GM23338 (cell line): ENCODE results near the gene OTUB2. TPM values are rescaled to one million over a fixed set of nuclear protein-coding genes. Genes with fewer than 3 reads are reported as not detected.

Experiments used
- ATAC-seq: fragments of 200-7000 bp; cut with Tn5 transposase; 3 replicates; pipeline ENCODE4 v1.9.1; 2020
- DNase-seq: peaks from one replicate; pipeline ENCODE4 v3.0.0-alpha.2; 2015; ENCODE audit warnings: low spot score
- H2AFZ ChIP-seq: fragments of 200-600 bp; sonication (generic); 2 replicates; pipeline ENCODE4 v1.8.0; 2016; ENCODE audit warnings: antibody characterized with exemption, mild to moderate bottlenecking, moderate library complexity
- H3F3A ChIP-seq: fragments of 200-600 bp; sonication (generic); replicated peaks from 2 replicates; pipeline ENCODE4 v1.8.0; 2017; ENCODE audit warnings: antibody characterized with exemption, mixed run types, low read depth
- H3K27ac ChIP-seq: fragments of 200-600 bp; sonication (generic); 2 replicates; pipeline ENCODE4 v1.6.1; 2016; ENCODE audit warnings: low read depth
- H3K27me3 ChIP-seq: fragments of 200-600 bp; sonication (generic); 2 replicates; pipeline ENCODE4 v1.8.0; 2016; ENCODE audit warnings: mild to moderate bottlenecking, mixed run types, moderate library complexity; ENCODE audit not compliant: insufficient read depth
- H3K36me3 ChIP-seq: fragments of 200-600 bp; sonication (generic); 2 replicates; pipeline ENCODE4 v1.8.0; 2016; ENCODE audit warnings: mild to moderate bottlenecking; ENCODE audit not compliant: insufficient read depth
- H3K4me1 ChIP-seq: fragments of 200-600 bp; sonication (generic); 2 replicates; pipeline ENCODE4 v1.8.0; 2016; ENCODE audit warnings: mild to moderate bottlenecking, moderate library complexity; ENCODE audit not compliant: insufficient read depth
- H3K4me2 ChIP-seq: fragments of 200-600 bp; sonication (generic); 2 replicates; pipeline ENCODE4 v1.7.1; 2017; ENCODE audit warnings: mixed run types
- H3K4me3 ChIP-seq: fragments of 200-600 bp; sonication (generic); 2 replicates; pipeline ENCODE4 v1.6.1; 2016; ENCODE audit warnings: mixed run types
- H3K79me2 ChIP-seq: fragments of 200-600 bp; sonication (generic); replicated peaks from 2 replicates; pipeline ENCODE4 v1.8.0; 2017; ENCODE audit warnings: mild to moderate bottlenecking; ENCODE audit not compliant: insufficient read depth
- H3K9me2 ChIP-seq: fragments of 200-600 bp; sonication (generic); 2 replicates; pipeline ENCODE4 v1.8.0; 2017; ENCODE audit not compliant: insufficient read depth
- H4K20me1 ChIP-seq: fragments of 200-600 bp; sonication (generic); replicated peaks from 2 replicates; pipeline ENCODE4 v1.8.0; 2017; ENCODE audit warnings: mild to moderate bottlenecking; ENCODE audit not compliant: insufficient read depth
- H3K27ac Mint-ChIP-seq: 2 replicates; pipeline ENCODE4 v1.8.0; 2020; ENCODE audit warnings: inconsistent platforms, mild to moderate bottlenecking, moderate library complexity, mixed read lengths
- H3K27me3 Mint-ChIP-seq: 3 replicates; pipeline ENCODE4 v1.8.0; 2022; ENCODE audit warnings: low read depth, mild to moderate bottlenecking, moderate library complexity, mixed read lengths, inconsistent platforms; ENCODE audit not compliant: insufficient read depth, poor library complexity
- H3K36me3 Mint-ChIP-seq: 3 replicates; pipeline ENCODE4 v1.8.0; 2021; ENCODE audit warnings: low read depth, mild to moderate bottlenecking, inconsistent platforms, moderate library complexity, mixed read lengths
- H3K4me1 Mint-ChIP-seq: 3 replicates; pipeline ENCODE4 v1.8.0; 2020; ENCODE audit warnings: mild to moderate bottlenecking, inconsistent platforms, mixed read lengths
- H3K4me3 Mint-ChIP-seq: 3 replicates; pipeline ENCODE4 v1.8.0; 2021; ENCODE audit warnings: moderate library complexity, mild to moderate bottlenecking, inconsistent platforms, mixed read lengths
- H3K9me3 Mint-ChIP-seq: 3 replicates; pipeline ENCODE4 v1.8.0; 2020; ENCODE audit warnings: moderate library complexity, mild to moderate bottlenecking, inconsistent platforms, mixed read lengths
- CREB1 ChIP-seq: fragments of 250-450 bp; sonication (Bioruptor Pico); IDR thresholded peaks from 2 replicates; pipeline ENCODE4 v1.5.0; 2020; ENCODE audit warnings: low read depth, mild to moderate bottlenecking, moderate library complexity
- EZH2 ChIP-seq: fragments of 200-600 bp; sonication (generic); IDR thresholded peaks from one replicate; pipeline ENCODE4 v1.8.0; 2017; ENCODE audit warnings: antibody characterized with exemption, mild to moderate bottlenecking, low read depth; ENCODE audit not compliant: unreplicated experiment
- EZH2phosphoT487 ChIP-seq: fragments of 200-600 bp; sonication (generic); IDR thresholded peaks from one replicate; pipeline ENCODE4 v1.8.1; 2018; ENCODE audit warnings: antibody characterized with exemption; ENCODE audit not compliant: unreplicated experiment
- NANOG ChIP-seq: IDR thresholded peaks from 2 replicates; pipeline ENCODE4 v1.6.1; 2016; ENCODE audit warnings: antibody characterized with exemption, borderline replicate concordance
- POLR2AphosphoS5 ChIP-seq: IDR thresholded peaks from 2 replicates; pipeline ENCODE4 v1.6.1; 2016; ENCODE audit warnings: antibody characterized with exemption, low read depth
- ZNF114 ChIP-seq: fragments of 250-450 bp; sonication (Bioruptor Pico); IDR thresholded peaks from 2 replicates; pipeline ENCODE4 v1.5.0; 2020; ENCODE audit warnings: mild to moderate bottlenecking, moderate library complexity
- polyA plus RNA-seq: library from polyadenylated mRNA; unstranded; fragments of >200 nt; fragmentation: Nextera tagmentation; extraction: Ambion mirVana; gene quantifications from 2 replicates; pipeline ENCODE4 v1.2.1, GENCODE V29; 2016
- total RNA-seq: library from RNA; depleted of rRNA; stranded (reverse); fragments of >200 nt; shearing (Covaris generic); gene quantifications from 2 replicates; pipeline ENCODE4 v1.2.3, GENCODE V29; 2014
- TF ChIP-seq, protein P1 (sequence below): IDR thresholded peaks from one replicate; pipeline ENCODE4 v1.6.1; 2018; ENCODE audit warnings: antibody characterized with exemption; ENCODE audit not compliant: unreplicated experiment
- TF ChIP-seq, protein P2 (sequence below): IDR thresholded peaks from 2 replicates; pipeline ENCODE4 v1.6.1; 2016; ENCODE audit warnings: antibody characterized with exemption
- TF ChIP-seq, protein P3 (sequence below), 2 experiments: fragments of 200-600 bp in 1 of 2; sonication (generic) in 1 of 2; conservative IDR thresholded peaks; 2 replicates each; pipeline versions ENCODE4 v1.5.1 to v1.6.1; 2016 to 2017; ENCODE audit warnings: antibody characterized with exemption in 2 of 2, low read depth in 2 of 2, mild to moderate bottlenecking in 2 of 2, moderate library complexity in 1 of 2
- TF ChIP-seq, protein P4 (sequence below): fragments of 250-450 bp; sonication (Bioruptor Pico); IDR thresholded peaks from 2 replicates; pipeline ENCODE4 v1.5.0; 2020; ENCODE audit warnings: mild to moderate bottlenecking, moderate library complexity

OTUB2 gene
- total and polyA plus RNA-seq, 2 experiments from 2014 or later: 2.1 to 4.1 TPM

DNA sequence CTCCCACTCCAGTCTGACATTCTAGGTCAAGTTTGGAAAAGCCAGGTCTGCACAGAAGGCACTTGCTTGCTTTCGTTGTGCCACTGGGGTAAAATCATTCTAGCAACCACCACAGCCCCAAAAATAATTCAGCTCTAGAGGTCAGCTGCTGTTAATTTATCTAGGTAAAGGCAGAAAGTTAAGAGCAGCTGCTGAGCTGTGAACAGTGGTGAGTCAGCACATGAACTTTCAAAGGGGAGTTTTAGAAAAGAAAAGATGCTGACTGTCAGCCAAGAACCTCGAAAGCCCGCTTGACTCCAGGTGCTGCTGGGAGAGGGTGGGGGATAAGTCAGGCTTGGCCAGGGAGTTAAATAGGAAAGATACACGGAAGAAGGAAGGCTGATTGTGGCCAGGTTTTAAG is 16.4 kb upstream of the OTUB2 start (continued):
- no peak for TF ChIP-seq EZH2
- TF ChIP-seq, protein P1, sequence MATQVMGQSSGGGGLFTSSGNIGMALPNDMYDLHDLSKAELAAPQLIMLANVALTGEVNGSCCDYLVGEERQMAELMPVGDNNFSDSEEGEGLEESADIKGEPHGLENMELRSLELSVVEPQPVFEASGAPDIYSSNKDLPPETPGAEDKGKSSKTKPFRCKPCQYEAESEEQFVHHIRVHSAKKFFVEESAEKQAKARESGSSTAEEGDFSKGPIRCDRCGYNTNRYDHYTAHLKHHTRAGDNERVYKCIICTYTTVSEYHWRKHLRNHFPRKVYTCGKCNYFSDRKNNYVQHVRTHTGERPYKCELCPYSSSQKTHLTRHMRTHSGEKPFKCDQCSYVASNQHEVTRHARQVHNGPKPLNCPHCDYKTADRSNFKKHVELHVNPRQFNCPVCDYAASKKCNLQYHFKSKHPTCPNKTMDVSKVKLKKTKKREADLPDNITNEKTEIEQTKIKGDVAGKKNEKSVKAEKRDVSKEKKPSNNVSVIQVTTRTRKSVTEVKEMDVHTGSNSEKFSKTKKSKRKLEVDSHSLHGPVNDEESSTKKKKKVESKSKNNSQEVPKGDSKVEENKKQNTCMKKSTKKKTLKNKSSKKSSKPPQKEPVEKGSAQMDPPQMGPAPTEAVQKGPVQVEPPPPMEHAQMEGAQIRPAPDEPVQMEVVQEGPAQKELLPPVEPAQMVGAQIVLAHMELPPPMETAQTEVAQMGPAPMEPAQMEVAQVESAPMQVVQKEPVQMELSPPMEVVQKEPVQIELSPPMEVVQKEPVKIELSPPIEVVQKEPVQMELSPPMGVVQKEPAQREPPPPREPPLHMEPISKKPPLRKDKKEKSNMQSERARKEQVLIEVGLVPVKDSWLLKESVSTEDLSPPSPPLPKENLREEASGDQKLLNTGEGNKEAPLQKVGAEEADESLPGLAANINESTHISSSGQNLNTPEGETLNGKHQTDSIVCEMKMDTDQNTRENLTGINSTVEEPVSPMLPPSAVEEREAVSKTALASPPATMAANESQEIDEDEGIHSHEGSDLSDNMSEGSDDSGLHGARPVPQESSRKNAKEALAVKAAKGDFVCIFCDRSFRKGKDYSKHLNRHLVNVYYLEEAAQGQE: no peak
- TF ChIP-seq, protein P2, sequence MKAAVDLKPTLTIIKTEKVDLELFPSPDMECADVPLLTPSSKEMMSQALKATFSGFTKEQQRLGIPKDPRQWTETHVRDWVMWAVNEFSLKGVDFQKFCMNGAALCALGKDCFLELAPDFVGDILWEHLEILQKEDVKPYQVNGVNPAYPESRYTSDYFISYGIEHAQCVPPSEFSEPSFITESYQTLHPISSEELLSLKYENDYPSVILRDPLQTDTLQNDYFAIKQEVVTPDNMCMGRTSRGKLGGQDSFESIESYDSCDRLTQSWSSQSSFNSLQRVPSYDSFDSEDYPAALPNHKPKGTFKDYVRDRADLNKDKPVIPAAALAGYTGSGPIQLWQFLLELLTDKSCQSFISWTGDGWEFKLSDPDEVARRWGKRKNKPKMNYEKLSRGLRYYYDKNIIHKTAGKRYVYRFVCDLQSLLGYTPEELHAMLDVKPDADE: no peak
- TF ChIP-seq CREB1: no peak

DNA sequence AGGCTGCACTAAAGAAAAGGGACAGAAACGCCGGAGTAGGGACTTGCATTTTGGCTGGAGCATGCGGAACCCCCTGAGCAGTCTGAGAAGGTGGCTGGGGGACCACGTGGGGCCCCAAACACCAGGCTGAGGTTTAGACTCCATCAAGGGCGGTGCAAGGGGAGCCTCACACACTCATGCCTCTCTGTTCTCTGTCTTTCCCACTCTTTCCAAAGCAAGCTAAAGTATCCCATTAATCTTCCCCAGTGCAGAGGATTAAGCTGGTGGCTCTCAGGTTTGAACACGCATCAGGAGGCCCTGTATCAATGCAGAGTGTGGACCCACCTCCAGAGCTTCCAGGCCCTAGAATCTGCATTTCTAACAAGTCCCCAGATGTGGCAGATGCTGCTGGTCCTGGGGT is 15.5 kb upstream of the OTUB2 start:
- Histone ChIP-seq H3K4me2 (no peak overlapping the region), H3K4me3 (no peak overlapping the region), H4K20me1 (no peaks in the 10 kb centered on the region), H2AFZ (no peak overlapping the region), H3K27me3 (no peaks in the 10 kb centered on the region), H3K36me3 (no peaks in the 10 kb centered on the region), H3K79me2 (no peaks in the 10 kb centered on the region), H3F3A (no peaks in the 10 kb centered on the region), H3K4me1 (no peaks in the 10 kb centered on the region), H3K27ac (no peak overlapping the region), H3K9me2 (no peaks in the 10 kb centered on the region)
- Mint-ChIP-seq H3K9me3 (no peaks in the 10 kb centered on the region), H3K27me3 (peaks cover 2% of the 10 kb centered on the region), H3K4me1 (peaks cover 4% of the 10 kb centered on the region; the same call in 2 of the 3 replicates), H3K4me3 (no peak overlapping the region), H3K36me3 (no peaks in the 10 kb centered on the region), H3K27ac (no peak overlapping the region)
- no peak for DNase-seq
- TF ChIP-seq EZH2phosphoT487 (no peak), POLR2AphosphoS5 (no peak), EZH2 (no peak), CREB1 (no peak), NANOG (no peak), ZNF114 (CRISPR knock-in tag) (no peak)
- TF ChIP-seq, protein P2: no peak
- TF ChIP-seq, protein P3, sequence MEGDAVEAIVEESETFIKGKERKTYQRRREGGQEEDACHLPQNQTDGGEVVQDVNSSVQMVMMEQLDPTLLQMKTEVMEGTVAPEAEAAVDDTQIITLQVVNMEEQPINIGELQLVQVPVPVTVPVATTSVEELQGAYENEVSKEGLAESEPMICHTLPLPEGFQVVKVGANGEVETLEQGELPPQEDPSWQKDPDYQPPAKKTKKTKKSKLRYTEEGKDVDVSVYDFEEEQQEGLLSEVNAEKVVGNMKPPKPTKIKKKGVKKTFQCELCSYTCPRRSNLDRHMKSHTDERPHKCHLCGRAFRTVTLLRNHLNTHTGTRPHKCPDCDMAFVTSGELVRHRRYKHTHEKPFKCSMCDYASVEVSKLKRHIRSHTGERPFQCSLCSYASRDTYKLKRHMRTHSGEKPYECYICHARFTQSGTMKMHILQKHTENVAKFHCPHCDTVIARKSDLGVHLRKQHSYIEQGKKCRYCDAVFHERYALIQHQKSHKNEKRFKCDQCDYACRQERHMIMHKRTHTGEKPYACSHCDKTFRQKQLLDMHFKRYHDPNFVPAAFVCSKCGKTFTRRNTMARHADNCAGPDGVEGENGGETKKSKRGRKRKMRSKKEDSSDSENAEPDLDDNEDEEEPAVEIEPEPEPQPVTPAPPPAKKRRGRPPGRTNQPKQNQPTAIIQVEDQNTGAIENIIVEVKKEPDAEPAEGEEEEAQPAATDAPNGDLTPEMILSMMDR (conservative IDR thresholded peaks at IDR 0.05; ENCODE audit: low read depth in 2 of 2): no peak
- TF ChIP-seq, protein P4, sequence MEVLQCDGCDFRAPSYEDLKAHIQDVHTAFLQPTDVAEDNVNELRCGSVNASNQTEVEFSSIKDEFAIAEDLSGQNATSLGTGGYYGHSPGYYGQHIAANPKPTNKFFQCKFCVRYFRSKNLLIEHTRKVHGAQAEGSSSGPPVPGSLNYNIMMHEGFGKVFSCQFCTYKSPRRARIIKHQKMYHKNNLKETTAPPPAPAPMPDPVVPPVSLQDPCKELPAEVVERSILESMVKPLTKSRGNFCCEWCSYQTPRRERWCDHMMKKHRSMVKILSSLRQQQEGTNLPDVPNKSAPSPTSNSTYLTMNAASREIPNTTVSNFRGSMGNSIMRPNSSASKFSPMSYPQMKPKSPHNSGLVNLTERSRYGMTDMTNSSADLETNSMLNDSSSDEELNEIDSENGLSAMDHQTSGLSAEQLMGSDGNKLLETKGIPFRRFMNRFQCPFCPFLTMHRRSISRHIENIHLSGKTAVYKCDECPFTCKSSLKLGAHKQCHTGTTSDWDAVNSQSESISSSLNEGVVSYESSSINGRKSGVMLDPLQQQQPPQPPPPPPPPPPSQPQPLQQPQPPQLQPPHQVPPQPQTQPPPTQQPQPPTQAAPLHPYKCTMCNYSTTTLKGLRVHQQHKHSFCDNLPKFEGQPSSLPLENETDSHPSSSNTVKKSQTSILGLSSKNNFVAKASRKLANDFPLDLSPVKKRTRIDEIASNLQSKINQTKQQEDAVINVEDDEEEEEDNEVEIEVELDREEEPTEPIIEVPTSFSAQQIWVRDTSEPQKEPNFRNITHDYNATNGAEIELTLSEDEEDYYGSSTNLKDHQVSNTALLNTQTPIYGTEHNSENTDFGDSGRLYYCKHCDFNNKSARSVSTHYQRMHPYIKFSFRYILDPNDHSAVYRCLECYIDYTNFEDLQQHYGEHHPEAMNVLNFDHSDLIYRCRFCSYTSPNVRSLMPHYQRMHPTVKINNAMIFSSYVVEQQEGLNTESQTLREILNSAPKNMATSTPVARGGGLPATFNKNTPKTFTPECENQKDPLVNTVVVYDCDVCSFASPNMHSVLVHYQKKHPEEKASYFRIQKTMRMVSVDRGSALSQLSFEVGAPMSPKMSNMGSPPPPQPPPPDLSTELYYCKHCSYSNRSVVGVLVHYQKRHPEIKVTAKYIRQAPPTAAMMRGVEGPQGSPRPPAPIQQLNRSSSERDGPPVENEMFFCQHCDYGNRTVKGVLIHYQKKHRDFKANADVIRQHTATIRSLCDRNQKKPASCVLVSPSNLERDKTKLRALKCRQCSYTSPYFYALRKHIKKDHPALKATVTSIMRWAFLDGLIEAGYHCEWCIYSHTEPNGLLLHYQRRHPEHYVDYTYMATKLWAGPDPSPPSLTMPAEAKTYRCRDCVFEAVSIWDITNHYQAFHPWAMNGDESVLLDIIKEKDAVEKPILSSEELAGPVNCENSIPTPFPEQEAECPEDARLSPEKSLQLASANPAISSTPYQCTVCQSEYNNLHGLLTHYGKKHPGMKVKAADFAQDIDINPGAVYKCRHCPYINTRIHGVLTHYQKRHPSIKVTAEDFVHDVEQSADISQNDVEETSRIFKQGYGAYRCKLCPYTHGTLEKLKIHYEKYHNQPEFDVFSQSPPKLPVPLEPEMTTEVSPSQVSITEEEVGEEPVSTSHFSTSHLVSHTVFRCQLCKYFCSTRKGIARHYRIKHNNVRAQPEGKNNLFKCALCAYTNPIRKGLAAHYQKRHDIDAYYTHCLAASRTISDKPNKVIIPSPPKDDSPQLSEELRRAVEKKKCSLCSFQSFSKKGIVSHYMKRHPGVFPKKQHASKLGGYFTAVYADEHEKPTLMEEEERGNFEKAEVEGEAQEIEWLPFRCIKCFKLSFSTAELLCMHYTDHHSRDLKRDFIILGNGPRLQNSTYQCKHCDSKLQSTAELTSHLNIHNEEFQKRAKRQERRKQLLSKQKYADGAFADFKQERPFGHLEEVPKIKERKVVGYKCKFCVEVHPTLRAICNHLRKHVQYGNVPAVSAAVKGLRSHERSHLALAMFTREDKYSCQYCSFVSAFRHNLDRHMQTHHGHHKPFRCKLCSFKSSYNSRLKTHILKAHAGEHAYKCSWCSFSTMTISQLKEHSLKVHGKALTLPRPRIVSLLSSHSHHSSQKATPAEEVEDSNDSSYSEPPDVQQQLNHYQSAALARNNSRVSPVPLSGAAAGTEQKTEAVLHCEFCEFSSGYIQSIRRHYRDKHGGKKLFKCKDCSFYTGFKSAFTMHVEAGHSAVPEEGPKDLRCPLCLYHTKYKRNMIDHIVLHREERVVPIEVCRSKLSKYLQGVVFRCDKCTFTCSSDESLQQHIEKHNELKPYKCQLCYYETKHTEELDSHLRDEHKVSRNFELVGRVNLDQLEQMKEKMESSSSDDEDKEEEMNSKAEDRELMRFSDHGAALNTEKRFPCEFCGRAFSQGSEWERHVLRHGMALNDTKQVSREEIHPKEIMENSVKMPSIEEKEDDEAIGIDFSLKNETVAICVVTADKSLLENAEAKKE (CRISPR knock-in tag): no peak
- ATAC-seq: no peak
